Activated CD4-positive, alpha-beta T cell treated with anti-CD3 and anti-CD28 coated beads, Interleukin-2, amount 50 U/mL, for 4 hours (primary cell): ENCODE data around the gene TIMM23B.
"Not testable (repeated sequence)": the region's sequence is repeated elsewhere in the genome, so short reads cannot be mapped to it uniquely, and the experiment has no call there.

ENCODE experiments used
- DNase-seq, 2 experiments: peaks; one replicate each; pipeline ENCODE4 v3.0.0-alpha.2; 2020

Gene TIMM23B, protein sequence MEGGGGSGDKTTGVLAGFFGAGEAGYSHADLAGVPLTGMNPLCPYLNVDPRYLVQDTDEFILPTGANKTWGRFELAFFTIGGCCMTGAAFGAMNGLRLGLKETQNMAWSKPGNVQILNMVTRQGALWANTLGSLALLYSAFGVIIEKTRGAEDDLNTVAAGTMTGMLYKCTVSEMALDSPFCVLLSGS

DNA sequence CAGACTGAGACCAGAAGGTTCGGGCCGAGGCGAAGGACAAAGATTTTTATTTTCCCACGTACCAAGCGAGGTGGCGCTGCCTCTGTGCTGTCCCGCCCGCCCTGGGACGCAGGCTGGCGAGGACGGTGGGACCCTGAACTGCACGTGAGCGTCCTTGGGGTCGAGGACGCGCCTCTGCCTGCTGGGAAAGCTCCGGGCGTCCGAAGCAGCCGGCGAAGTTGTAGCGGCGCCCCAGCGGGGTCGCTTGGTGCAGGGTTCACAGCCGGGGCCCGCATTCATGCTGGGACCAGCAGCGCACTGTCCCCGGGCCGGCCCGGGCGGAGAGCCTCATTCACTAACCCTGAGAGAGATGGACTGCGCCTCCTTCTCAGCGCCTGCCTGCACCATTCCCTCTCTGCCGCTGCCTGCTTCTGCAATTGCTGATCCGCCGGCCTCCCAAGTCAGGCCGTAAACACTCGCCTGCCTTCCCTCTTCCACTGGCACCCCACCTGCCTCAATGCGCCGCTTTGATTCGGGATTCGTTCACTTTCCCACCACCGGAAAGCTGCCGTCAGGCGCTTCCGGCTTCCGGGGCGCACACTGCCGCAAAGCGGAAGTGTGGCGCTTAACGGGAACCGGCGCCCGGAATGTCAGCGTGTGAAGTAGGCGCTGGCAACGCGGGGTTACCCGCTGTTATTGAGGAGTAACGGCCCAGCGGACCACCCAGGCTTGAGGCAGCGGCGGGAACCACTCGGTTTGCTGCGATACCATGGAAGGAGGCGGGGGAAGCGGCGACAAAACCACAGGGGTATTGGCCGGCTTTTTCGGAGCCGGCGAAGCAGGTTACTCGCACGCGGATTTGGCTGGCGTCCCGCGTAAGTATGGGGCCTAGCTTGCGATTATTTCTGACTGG, at the start of gene TIMM23B, which contains the start of gene PARG:
TSS of gene TIMM23B (plus strand) at position 607 of the 892 bp plus-strand sequence. CDS start at position 749, 142 bp downstream.
TSS of gene PARG (minus strand) at position 581 of the 892 bp plus-strand sequence. CDS start at position 279, 302 bp downstream.
- DNase-seq: peak; percentile 67 to 69

DNA sequence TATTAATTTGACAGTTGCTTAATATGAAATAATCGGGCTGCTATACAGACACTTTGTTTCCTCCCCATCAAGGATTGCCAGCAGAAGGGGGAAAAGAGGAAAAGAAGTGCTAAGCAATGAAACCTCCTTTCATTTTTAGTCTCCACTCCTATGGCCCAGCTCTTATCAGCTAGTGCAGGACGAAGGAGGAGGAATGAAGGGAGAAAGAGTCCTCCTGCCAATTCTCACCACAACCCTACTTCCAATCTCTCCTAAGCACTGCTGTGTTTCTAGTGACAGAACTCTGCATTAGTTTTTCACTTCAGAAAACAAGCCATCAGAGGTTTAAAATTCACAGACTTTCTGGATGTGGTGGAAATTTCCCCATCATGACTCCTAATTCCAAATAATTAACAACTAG, 41.9 kb upstream of the TIMM23B start:
- DNase-seq: not testable (repeated sequence)

DNA sequence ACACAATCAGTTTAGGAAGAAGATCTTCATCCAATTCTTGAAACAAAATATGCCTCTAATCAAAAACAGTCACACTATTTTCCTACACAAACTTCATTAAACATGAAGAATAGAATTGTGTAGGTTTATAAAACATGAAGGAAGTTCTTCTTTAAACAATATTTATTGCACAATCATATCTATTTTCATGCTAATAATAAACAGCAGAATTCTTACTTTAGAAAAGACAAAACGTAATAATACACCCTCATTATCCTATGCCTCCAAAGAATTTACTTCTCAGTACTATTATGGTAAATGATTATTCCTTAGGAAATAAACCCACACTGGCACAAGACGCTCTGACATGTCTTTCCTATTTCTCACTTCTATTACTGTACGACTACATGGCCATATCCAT, 41.4 kb upstream of the TIMM23B start:
- not testable (repeated sequence) for DNase-seq

DNA sequence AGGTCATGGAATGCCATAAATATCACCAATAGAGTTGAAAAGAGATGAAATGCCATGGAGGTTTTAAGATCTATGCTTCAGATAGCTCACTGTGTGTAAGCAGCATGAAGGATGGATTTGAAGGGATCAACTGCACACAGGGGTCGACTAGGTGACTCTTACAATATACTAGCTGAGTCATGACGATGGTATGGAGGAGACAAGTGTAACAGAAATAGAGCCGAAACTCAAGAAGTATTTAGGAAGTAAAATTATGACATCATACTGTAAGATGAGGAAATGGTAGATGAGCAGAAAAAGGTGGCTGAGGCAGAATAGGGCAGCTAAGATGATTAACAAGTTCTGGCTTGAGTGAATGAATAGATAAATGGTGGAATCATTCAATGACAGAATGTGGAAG, 38.0 kb upstream of the TIMM23B start:
- not testable (repeated sequence) for DNase-seq

DNA sequence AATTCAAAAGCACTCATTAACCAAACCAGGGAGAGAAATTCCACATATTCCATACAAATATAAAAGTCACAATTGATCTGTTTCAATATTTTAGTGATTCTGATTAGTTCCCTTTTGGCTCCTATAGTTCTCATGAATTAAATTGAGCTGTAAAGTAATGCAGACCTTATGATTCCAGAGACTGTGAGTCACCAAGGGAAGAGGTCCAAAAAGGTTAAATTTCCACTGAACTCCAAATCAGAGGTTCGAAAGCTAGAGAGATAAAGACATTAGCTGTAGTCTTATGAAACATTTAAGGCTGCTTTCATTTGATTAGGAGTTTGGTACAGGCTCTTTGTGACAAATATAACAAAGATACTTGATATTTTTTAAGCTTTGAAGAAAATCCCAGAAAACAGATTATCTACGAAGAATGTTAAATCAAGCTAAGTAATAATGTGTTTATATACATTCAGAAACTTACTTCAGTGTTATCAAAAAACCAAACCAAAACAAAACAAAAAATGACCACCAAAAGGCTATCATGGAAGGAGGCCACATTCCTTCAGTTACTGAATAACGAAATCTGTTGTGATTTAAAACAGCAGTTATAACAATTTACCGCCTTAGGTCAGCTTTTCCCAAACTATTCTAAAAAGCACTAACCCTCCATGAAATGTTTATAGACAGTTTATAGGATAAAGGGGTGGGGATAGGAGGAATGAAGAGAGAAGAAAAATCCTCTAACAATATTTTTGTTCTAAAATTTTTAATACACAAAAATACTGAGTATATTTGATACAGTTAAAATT, 33.4 kb upstream of the TIMM23B start:
- not testable (repeated sequence) for DNase-seq

DNA sequence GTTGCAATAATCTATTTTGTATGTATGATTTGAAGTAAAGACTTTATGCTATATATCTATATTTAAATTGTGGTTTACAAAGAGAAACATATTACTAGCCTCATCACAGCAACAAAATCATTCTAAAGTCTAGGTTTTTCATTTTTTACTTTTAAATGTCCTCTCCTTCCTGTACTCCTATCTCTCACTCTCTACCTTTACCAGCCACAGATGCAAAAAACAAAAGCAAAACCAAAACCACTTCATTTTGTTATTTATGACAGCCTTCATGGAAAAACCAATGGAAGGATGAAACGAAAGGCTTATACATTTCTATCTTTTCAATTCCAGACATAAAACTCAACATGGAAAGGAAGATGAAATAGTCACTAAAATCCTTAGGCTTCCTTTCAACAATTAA, 31.6 kb upstream of the TIMM23B start:
- not testable (repeated sequence) for DNase-seq

DNA sequence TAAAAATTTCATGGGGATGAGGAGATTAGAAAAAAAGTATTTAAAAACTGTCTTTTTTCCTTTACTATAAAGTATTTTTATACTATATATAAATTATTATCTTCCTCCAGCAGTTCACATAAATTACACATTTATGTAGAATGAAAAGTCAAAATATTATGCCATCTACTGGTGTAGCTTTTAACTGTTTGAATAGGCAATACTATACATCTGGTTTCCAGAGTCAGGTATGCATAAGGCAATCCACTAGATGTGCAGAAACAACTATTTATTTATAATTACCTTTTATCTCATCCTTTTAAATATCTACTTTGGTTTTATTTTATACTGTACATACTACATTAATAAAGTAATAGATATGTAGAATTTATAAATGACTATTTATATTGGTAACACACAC, 25.4 kb upstream of the TIMM23B start:
- DNase-seq: not testable (repeated sequence)

DNA sequence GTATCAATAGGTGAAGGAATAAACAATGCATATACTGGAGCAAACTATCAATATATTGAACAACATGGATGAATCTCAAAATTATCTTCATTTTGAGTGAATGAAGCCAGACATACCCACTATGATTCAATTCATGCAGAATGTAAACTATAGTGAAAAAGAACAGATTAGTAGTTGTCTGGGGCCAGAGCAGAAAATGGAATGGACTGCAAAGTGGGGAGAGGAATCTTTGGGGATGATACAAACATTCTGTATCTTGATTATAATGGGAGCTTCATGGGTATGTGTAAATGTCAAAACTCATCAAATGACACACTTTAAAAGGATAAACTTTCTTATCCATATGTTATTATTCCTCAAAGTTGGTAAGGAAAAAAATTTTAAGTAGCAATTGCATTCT, 23.9 kb upstream of the TIMM23B start:
- DNase-seq: not testable (repeated sequence)

DNA sequence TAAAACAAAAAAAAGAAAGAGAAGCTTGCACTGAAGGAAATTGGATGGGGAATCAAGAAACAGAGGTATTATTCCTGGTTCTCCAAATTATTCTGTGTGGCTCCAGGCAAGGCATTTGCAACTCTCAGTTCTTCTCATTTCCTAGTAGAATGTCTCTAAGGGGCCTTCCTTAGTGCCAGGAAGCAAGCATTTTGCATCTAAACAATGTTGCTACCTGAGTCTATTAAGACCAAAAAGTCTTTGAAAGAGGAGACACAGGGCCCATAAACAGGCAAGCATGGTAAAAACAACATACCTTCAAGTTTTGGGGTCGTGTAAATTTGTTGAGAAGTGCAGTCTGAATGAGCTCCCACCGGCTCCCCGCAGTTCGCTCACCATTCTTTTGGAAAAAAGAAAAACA, 19.8 kb upstream of the TIMM23B start:
- DNase-seq: not testable (repeated sequence)

DNA sequence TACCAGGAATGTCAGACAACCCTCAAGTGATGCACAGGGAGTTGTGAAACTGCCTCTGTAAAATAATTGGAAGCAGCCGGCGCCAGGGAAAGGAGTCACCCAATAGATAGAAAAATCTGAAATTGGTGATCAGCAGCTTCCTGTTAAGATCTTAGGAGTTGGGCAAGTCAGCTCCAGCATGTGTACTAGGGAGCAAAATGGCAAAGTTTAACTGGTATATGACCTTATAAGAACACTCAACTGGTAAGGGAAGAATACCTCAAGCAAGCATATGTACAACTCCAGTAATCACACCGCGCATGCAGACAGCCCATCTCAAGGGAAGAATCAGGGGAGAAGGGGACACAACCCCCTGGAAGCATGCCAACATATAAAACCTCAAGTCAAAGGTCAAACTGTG, 18.3 kb upstream of the TIMM23B start:
- not testable (repeated sequence) for DNase-seq

DNA sequence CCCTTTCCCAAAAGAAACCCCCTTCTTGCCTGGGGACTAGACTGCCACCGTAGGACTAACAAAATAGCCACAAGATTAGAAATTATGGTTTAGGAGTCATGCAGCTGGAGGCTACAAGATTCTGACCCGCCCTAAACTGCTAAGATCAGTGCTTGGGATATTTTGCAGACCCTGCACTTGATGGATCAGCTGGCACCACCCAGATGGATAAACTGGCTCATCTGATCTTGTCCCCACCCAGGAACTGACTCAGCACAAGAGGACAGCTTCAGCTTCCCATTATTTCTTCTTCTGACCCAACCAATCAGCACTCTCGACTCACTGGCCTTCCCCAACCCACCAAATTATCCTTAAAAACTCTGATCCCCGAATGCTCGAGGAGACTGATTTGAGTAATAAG, 10.6 kb upstream of the TIMM23B start:
- not testable (repeated sequence) for DNase-seq

DNA sequence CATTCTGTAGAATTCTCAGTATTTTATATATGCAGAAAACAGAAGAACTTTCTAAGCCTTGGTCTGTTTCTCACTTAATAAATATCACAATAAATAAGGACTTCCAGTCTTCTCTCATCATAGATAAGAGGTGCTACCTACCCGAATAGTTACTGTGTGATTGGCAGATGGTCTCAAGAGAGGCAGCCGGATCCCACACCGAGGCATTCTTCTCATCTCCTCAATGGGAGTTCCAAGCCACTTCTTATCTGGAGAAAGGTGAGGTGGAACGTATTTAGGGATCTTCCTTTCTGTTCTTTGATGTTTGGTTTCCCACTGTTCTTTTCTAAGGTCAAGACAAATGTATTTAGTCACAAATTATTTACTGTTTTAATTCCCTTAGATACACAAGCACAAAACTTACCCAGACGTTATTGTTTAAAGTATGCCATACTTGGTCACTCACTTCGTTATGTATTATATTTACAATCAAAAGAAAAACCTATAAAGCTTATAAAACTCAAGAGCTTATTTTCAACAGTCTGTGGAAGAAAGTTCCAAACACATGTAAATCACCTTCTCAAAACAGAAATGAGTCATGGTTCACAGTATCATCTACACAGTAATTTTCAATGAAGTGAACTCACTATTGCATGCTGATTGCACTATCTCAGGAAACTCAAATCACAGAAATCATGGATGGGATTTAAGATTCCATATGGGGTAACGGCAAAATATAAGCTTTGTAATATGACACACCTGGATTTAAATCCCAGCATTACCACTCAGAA, 9.7 kb upstream of the TIMM23B start:
- DNase-seq: not testable (repeated sequence)

DNA sequence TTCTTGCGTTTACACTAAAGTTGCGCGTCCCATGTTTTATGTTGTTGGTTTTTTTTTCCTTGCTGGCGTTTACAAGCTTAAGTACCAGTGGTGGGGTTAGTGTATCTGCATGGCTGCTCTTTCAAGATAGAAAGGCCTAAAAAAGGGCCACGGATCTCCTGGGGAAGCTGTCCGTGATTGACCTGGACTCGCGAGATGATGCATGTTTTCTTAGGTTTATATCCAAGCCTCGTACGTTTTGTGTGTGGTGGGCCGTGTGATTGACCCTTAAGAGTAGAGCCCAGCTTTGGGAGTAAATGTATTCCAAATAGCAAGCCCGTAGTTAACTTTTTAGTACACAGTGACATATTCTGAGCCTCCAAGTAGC, 469 bp downstream of the TIMM23B start:
- DNase-seq: not testable (repeated sequence)

DNA sequence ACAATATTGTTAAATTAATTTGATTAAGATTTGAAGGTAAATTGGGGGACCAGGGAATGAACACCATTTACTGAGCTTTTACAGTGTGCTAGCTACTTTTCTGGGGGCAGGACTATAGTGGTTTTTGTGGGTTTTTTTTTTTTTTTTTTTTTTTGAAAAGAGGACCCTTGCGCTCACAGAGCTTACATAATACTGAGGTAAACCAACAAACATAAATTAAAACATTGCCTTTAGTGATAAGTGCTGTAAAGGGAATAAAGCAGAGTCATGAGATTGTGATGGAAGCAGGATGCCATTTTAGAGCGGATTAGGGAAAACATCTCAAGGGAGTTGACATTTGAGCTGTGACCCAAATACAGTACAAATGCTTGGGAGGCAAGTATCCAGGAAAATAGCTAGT, 1.8 kb downstream of the TIMM23B start:
- DNase-seq: not testable (repeated sequence)

DNA sequence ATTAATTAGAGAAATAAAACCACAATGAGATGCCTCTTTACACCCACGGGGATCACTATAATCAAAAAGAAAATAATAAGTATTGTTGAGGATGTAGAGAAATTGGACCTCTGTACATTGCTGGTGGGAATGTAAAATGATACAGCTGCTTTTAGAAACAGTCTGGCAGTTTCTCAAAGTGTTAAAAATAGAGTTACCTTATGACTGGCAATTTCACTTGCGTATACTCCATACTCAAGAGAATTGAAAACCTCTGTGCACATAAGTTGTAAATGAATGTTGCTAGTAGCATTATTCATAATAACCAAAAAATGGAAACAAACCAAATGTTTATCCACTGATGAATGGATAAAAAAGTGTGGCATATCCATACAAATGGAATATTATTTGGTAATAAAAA, 6.3 kb downstream of the TIMM23B start:
- DNase-seq: not testable (repeated sequence)

DNA sequence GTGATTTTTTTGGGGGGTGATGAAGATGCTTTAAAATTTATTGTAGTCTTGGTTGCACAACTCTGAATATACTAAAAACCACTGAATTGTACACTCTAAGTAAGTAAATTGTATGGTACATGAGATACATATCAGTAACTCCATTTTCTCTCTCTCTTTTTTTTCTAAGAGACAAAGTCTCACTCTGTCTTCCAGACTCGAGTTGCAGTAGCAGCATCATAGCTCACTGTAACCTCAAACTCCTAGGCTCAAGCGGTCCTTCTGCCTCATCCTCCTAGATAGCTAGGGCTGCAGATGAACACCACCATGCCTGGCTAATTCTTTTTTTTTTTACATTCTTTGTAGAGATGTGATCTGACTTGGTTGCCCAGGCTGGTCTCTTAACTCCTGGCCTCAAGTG, 6.9 kb downstream of the TIMM23B start:
- not testable (repeated sequence) for DNase-seq

DNA sequence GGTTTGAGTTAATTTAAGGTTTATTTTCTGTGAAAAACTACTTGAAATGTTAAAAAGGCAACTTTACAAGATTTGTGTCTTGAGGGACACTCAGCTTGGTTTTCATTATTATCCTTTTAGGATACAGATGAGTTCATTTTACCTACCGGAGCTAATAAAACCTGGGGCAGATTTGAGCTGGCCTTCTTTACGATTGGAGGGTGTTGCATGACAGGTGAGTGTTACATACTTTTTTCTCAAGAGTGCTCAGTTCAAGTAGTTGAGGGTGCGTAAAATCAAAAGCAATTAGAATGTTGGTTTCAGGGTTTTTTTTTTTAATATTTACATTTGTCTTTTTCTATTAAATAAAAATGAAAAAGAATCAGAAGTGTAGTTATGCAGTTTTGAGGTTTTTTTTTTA, 10.2 kb downstream of the TIMM23B start:
- not testable (repeated sequence) for DNase-seq

DNA sequence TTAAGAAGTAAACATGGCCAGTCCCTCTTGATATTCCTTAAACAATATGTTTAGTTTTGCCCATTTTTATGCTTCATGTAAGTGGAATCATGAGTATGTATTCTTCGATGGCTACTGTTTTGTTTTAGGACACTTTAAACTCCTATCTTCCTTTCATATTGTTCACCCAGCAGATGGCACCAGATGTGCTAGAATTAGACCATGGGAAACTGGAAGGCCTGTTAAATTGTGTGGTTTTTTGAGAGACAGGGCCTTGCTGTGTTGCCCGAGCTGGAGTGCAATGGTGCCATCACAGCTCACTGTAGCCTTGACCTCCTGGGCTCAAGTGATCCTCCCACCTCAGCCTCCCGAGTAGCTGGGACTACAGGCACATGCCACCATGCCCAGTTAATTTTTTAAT, 11.3 kb downstream of the TIMM23B start:
- not testable (repeated sequence) for DNase-seq

DNA sequence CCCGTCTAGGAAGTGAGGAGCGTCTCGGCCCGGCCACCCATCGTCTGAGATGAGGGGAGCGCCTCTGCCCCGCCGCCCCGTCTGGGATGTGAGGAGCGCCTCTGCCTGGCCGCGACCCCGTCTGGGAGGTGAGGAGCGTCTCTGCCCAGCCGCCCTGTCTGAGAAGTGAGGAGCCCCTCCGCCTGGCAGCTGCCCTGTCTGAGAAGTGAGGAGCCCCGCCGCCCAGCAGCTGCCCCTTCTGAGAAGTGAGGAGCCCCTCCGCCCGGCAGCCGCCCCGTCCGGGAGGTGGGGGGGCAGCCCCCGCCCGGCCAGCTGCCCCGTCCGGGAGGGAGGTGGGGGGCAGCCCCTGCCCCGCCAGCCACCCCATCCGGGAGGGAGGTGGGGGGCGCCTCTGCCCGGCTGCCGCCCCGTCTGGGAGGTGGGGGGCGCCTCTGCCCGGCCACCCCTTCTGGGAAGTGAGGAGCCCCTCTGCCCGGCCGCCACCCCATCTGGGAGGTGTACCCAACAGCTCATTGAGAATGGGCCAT, 28.5 kb downstream of the TIMM23B start:
- DNase-seq: not testable (repeated sequence)

DNA sequence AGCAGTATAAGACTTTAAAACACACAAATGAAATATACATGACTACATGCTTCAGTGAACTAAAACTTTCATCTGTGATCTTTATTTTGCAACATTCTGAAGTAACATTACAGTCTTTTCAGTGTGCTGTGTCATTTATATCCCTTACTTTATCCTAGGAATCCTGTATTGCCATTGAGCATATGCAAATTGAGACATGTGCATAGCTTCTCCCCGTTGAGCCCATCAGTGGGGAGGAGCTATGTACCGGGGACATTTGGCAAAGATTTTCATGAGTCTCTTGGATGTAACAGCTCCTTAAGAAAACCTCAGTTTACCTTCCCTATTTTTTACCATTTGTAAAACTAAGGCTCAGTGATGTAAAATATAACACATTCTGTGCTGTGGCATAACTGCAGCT, 29.6 kb downstream of the TIMM23B start:
- not testable (repeated sequence) for DNase-seq

DNA sequence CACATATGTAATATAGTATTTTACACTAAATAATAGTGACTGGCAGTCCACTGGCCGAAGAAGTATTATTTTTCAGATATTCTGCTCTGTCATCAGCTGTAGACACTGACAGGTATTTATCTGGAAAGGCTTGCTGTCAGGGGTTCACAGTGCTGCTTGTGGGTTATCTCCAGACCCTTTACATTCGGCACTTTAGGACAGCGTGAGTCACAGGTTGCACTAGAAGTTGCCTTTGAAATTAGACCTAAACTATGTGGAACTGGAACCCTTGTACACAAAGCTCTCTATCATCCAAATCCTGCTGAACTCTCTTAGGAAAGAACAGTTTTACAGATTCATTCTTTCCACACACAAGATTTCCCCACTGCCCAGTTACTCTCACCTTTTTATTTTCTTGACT, 30.2 kb downstream of the TIMM23B start:
- DNase-seq: not testable (repeated sequence)

DNA sequence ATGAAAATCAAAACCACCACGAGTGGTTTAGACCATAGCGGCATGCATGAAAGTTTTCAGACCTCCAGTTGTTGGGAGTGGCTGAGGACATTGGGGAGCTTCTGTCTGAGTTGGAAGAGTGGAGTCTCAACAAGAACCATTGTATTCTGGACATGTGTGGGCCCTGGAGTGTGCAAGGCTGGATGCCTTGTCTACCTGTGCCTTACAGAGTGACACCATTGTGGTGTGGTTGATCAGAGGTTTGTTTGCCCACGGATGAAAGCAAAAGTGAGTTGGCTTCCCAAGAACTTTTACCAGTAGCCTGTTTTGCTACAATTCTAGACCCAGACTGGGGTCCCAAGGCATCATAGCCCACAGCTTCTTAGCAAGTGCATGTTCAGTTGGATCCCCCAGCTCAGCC, 35.9 kb downstream of the TIMM23B start:
- DNase-seq: not testable (repeated sequence)
